ENCODE data around the gene GLI3.

DNA sequence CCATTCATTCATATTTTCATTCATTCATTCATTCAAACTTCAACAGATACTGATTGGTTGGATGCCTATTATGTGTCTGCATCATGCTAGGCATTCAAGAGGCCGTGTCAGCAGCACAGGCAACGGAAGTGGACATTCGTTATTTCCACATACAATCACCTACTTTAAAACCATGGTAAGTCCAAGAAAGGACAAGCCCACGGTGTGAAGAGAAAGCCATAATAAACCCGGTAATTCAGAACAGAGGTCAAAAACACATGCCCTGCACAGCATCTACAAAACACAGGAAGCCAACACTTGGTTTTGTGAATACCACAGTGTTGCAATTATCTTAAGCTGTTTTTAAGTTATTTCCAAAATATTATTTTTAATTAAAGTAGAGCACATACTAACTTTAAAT lies 126.7 kb downstream of the GLI3 start:
- TF ChIP-seq MEF2A (IDR thresholded peaks at IDR 0.05; ENCODE audit: borderline replicate concordance, low read depth), result no peak
- TF ChIP-seq, protein P1, sequence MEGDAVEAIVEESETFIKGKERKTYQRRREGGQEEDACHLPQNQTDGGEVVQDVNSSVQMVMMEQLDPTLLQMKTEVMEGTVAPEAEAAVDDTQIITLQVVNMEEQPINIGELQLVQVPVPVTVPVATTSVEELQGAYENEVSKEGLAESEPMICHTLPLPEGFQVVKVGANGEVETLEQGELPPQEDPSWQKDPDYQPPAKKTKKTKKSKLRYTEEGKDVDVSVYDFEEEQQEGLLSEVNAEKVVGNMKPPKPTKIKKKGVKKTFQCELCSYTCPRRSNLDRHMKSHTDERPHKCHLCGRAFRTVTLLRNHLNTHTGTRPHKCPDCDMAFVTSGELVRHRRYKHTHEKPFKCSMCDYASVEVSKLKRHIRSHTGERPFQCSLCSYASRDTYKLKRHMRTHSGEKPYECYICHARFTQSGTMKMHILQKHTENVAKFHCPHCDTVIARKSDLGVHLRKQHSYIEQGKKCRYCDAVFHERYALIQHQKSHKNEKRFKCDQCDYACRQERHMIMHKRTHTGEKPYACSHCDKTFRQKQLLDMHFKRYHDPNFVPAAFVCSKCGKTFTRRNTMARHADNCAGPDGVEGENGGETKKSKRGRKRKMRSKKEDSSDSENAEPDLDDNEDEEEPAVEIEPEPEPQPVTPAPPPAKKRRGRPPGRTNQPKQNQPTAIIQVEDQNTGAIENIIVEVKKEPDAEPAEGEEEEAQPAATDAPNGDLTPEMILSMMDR (IDR thresholded peaks at IDR 0.05), result no peak
- no peak for TF ChIP-seq TAF1 (IDR thresholded peaks at IDR 0.05; ENCODE audit: borderline replicate concordance, low read depth, low read length)

All from SK-N-SH (cell line).